H9 (cell line): ENCODE measurements around the gene PPP1R14C. TPM values are rescaled to one million over a fixed set of nuclear protein-coding genes. Genes with fewer than 3 reads are reported as not detected.

ENCODE experiments used
- DNase-seq: peaks from one replicate; pipeline ENCODE4 v3.0.0-alpha.2; 2017
- H2AFZ ChIP-seq: one replicate; pipeline ENCODE4 v1.6.1; 2013; ENCODE audit warnings: mild to moderate bottlenecking, low read length, control low read depth, moderate library complexity
- H2AK5ac ChIP-seq: 2 replicates; pipeline ENCODE4 v1.6.1; 2013; ENCODE audit warnings: low read length, control low read depth, mixed read lengths; ENCODE audit not compliant: insufficient read length
- H2BK120ac ChIP-seq: one replicate; pipeline ENCODE4 v1.6.1; 2013; ENCODE audit warnings: low read depth, mild to moderate bottlenecking, low read length, control low read depth, inconsistent platforms; ENCODE audit not compliant: poor library complexity, severe bottlenecking
- H2BK12ac ChIP-seq: 2 replicates; pipeline ENCODE4 v1.6.1; 2013; ENCODE audit warnings: low read length, control low read depth, mixed read lengths, low read depth; ENCODE audit not compliant: insufficient read length
- H2BK15ac ChIP-seq: 2 replicates; pipeline ENCODE4 v1.6.1; 2013; ENCODE audit warnings: low read depth, low read length, control low read depth
- H2BK20ac ChIP-seq: one replicate; pipeline ENCODE4 v1.6.1; 2013; ENCODE audit warnings: low read depth, mild to moderate bottlenecking, low read length, control low read depth, inconsistent platforms; ENCODE audit not compliant: poor library complexity, severe bottlenecking
- H2BK5ac ChIP-seq: 2 replicates; pipeline ENCODE4 v1.6.1; 2013; ENCODE audit warnings: low read length, control low read depth, mixed read lengths; ENCODE audit not compliant: insufficient read length
- H3K14ac ChIP-seq: 2 replicates; pipeline ENCODE4 v1.6.1; 2013; ENCODE audit warnings: low read length, control low read depth; ENCODE audit not compliant: insufficient read depth
- H3K18ac ChIP-seq: 2 replicates; pipeline ENCODE4 v1.6.1; 2013; ENCODE audit warnings: low read depth, mild to moderate bottlenecking, mixed read lengths, low read length, control low read depth; ENCODE audit not compliant: insufficient read length
- H3K23ac ChIP-seq: 2 replicates; pipeline ENCODE4 v1.6.1; 2013; ENCODE audit warnings: low read length, control low read depth, mixed read lengths, low read depth; ENCODE audit not compliant: insufficient read length
- H3K23me2 ChIP-seq: 2 replicates; pipeline ENCODE4 v1.6.1; 2013; ENCODE audit warnings: low read depth, mild to moderate bottlenecking, mixed read lengths, low read length, control low read depth; ENCODE audit not compliant: insufficient read length, poor library complexity, severe bottlenecking
- H3K27ac ChIP-seq: 2 replicates; pipeline ENCODE4 v1.5.1; 2013; ENCODE audit warnings: low read length, control low read depth, mixed read lengths, low read depth; ENCODE audit not compliant: insufficient read length
- H3K27me3 ChIP-seq: 2 replicates; pipeline ENCODE4 v1.6.1; 2013; ENCODE audit warnings: low read length, control low read depth, inconsistent platforms; ENCODE audit not compliant: insufficient read depth
- H3K4ac ChIP-seq: 2 replicates; pipeline ENCODE4 v1.6.1; 2013; ENCODE audit warnings: low read depth, mild to moderate bottlenecking, control low read depth, inconsistent platforms, low read length, moderate library complexity
- H3K4me1 ChIP-seq: 2 replicates; pipeline ENCODE4 v1.6.1; 2013; ENCODE audit warnings: low read length, control low read depth, inconsistent platforms; ENCODE audit not compliant: insufficient read depth
- H3K4me2 ChIP-seq: 2 replicates; pipeline ENCODE4 v1.6.1; 2013; ENCODE audit warnings: low read length, control low read depth, mixed read lengths; ENCODE audit not compliant: insufficient read length, insufficient read depth
- H3K56ac ChIP-seq: 2 replicates; pipeline ENCODE4 v1.6.1; 2013; ENCODE audit warnings: low read depth, mild to moderate bottlenecking, mixed read lengths, low read length, control low read depth; ENCODE audit not compliant: insufficient read length
- H3K79me1 ChIP-seq: 2 replicates; pipeline ENCODE4 v1.6.1; 2013; ENCODE audit warnings: low read depth, mild to moderate bottlenecking, moderate library complexity, low read length, control low read depth, inconsistent platforms; ENCODE audit not compliant: insufficient read depth, poor library complexity, severe bottlenecking
- H3K79me2 ChIP-seq: 2 replicates; pipeline ENCODE4 v1.6.1; 2013; ENCODE audit warnings: low read length, control low read depth, inconsistent platforms; ENCODE audit not compliant: insufficient read depth
- H3K9ac ChIP-seq: 2 replicates; pipeline ENCODE4 v1.6.1; 2013; ENCODE audit warnings: low read length, control low read depth, mixed read lengths; ENCODE audit not compliant: insufficient read length; ENCODE audit errors: extremely low read depth
- H3K9me3 ChIP-seq: one replicate; pipeline ENCODE4 v1.6.1; 2013; ENCODE audit warnings: low read depth, low read length, inconsistent platforms; ENCODE audit not compliant: control insufficient read depth
- H3T11ph ChIP-seq: one replicate; pipeline ENCODE4 v1.6.1; 2013; ENCODE audit warnings: mild to moderate bottlenecking, low read length, control low read depth, inconsistent platforms
- H4K20me1 ChIP-seq: one replicate; pipeline ENCODE4 v1.6.1; 2013; ENCODE audit not compliant: control insufficient read depth, insufficient read length, insufficient read depth
- H4K5ac ChIP-seq: 2 replicates; pipeline ENCODE4 v1.6.1; 2013; ENCODE audit warnings: low read depth, mild to moderate bottlenecking, mixed read lengths, low read length, control low read depth; ENCODE audit not compliant: insufficient read length
- H4K8ac ChIP-seq: replicated peaks from 2 replicates; pipeline ENCODE4 v1.6.1; 2013; ENCODE audit warnings: low read length, control low read depth, mixed read lengths, low read depth; ENCODE audit not compliant: insufficient read length
- H4K91ac ChIP-seq: 2 replicates; pipeline ENCODE4 v1.6.1; 2013; ENCODE audit warnings: low read depth, mild to moderate bottlenecking, moderate library complexity, mixed read lengths, low read length, control low read depth; ENCODE audit not compliant: insufficient read length
- H3K27ac Mint-ChIP-seq, 3 experiments: 2 replicates in 2 of 3; 3 replicates in 1 of 3; pipeline ENCODE4 v1.8.0; 2020 to 2021; ENCODE audit warnings: mixed read lengths in 3 of 3, mild to moderate bottlenecking in 1 of 3, moderate library complexity in 1 of 3
- H3K27me3 Mint-ChIP-seq: 2 replicates; pipeline ENCODE4 v1.8.0; 2021; ENCODE audit warnings: low read depth, mild to moderate bottlenecking, moderate library complexity, mixed read lengths
- H3K36me3 Mint-ChIP-seq, 3 experiments: 2 replicates in 2 of 3; 3 replicates in 1 of 3; pipeline ENCODE4 v1.8.0; 2020 to 2021; ENCODE audit warnings: low read depth in 3 of 3, mixed read lengths in 3 of 3; ENCODE audit not compliant: insufficient read depth in 1 of 3
- H3K4me1 Mint-ChIP-seq, 2 experiments: 2 replicates each; pipeline ENCODE4 v1.8.0; 2020; ENCODE audit warnings: mixed read lengths in 2 of 2
- H3K4me3 Mint-ChIP-seq, 2 experiments: 2 replicates in 1 of 2; 3 replicates in 1 of 2; pipeline ENCODE4 v1.8.0; 2020 to 2021; ENCODE audit warnings: mild to moderate bottlenecking in 2 of 2, mixed read lengths in 2 of 2, moderate library complexity in 1 of 2
- H3K9me3 Mint-ChIP-seq, 2 experiments: 2 replicates in 1 of 2; 3 replicates in 1 of 2; pipeline ENCODE4 v1.8.0; 2020; ENCODE audit warnings: mild to moderate bottlenecking in 2 of 2, mixed read lengths in 2 of 2, moderate library complexity in 1 of 2
- CTCF ChIP-seq: fragments of 200-600 bp; sonication (generic); conservative IDR thresholded peaks from 3 replicates; pipeline ENCODE4 v1.8.0; 2021; ENCODE audit warnings: antibody characterized with exemption, mild to moderate bottlenecking
- WGBS: extraction: QIAGEN DNeasy Blood & Tissue Kit; methylation state at CpG from one replicate; pipeline ENCODE4 v1.1.7; 2013; ENCODE audit warnings: missing lambda C conversion rate, low lambda C conversion rate, mixed read lengths; ENCODE audit not compliant: insufficient read length; ENCODE audit errors: extremely low coverage; 5-methylcytosine and 5-hydroxymethylcytosine counted together
- total RNA-seq: library from RNA; stranded (reverse); gene quantifications from 2 replicates; pipeline ENCODE4 v1.2.1, GENCODE V29; 2021

Gene PPP1R14C
- total RNA-seq, 1 experiment from 2014 or later = 0.37 TPM

- H3K79me1 ChIP-seq = no peaks in the 10 kb centered on the region
- no peak overlapping the region for H3K14ac ChIP-seq
- H3K4ac ChIP-seq = no peak overlapping the region
- H3K79me2 ChIP-seq = no peaks in the 10 kb centered on the region
- H2BK15ac ChIP-seq = no peak overlapping the region
- no peaks in the 10 kb centered on the region for H3K4me1 ChIP-seq
- H3T11ph ChIP-seq = no peak overlapping the region
- H3K4me2 ChIP-seq = no peak overlapping the region
- H2BK20ac ChIP-seq = no peak overlapping the region
- no peak overlapping the region for H3K27ac ChIP-seq
- H4K20me1 ChIP-seq = no peaks in the 10 kb centered on the region
- no peak overlapping the region for H4K8ac ChIP-seq
- Mint-ChIP-seq H3K27me3 (peaks cover 61% of the 10 kb centered on the region), H3K4me3 (no peak overlapping the region), H3K36me3 (no peaks in the 10 kb centered on the region; a peak in 1 of 7 replicates), H3K27ac (no peak overlapping the region), H3K4me1 (peaks cover 9 to 11% of the 10 kb centered on the region in 2 experiments), H3K9me3 (0 out of 5 replicates have a peak, but pooled peaks cover 0 to 2% of the 10 kb centered on the region in 2 experiments)
- H3K23me2 ChIP-seq = peaks cover 12% of the 10 kb centered on the region
- no peak overlapping the region for H3K9ac ChIP-seq
- H2BK120ac ChIP-seq = no peak overlapping the region
- no peak for DNase-seq
- WGBS = no CpG with 5 or more reads among the region's 7 CpGs
- H3K18ac ChIP-seq = no peak overlapping the region
- H2BK5ac ChIP-seq = no peak overlapping the region
- H3K56ac ChIP-seq = no peak overlapping the region
- H4K91ac ChIP-seq = no peak overlapping the region
- no peak overlapping the region for H2AK5ac ChIP-seq
- H3K9me3 ChIP-seq = no peaks in the 10 kb centered on the region
- no peak overlapping the region for H2BK12ac ChIP-seq
- no peak overlapping the region for H4K5ac ChIP-seq
- no peak overlapping the region for H3K23ac ChIP-seq
- no peak overlapping the region for H2AFZ ChIP-seq
- peaks cover 18% of the 10 kb centered on the region; the same call in 1 of the 2 replicates for H3K27me3 ChIP-seq
- no peak for TF ChIP-seq CTCF
These were observed 4.2 kb upstream of the PPP1R14C start for GRCh38 chr6:150138638-150139037.
